NCI-H345 (cell line): ENCODE measurements around the gene SMDT1.
"Not testable (repeated sequence)": the region's sequence is repeated elsewhere in the genome, so short reads cannot be mapped to it uniquely, and the experiment has no call there.

Experiments
- DNase-seq: peaks from one replicate; lab custom pipeline; 2025; lab: John Stamatoyannopoulos, UW

The SMDT1 gene

DNA sequence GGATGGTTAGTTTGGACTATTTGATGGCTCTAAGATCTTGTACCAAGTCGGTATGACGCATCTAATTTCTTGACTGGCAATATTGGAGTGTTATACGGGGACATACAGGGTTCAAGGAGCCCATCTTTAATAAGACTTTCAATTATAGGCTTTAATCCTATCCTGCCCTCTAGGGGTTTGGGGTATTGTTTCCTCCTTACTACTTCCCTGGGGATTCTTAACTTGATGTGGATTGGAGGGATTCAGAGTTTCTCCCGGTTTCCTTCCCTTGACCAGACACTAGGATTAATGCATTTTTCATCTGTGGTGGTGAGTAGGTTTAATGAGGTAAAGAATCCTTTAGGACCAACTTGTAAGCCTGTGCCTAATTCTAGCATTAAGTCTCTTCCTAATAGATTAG lies 32.3 kb downstream of the SMDT1 start:
- no peak for DNase-seq

DNA sequence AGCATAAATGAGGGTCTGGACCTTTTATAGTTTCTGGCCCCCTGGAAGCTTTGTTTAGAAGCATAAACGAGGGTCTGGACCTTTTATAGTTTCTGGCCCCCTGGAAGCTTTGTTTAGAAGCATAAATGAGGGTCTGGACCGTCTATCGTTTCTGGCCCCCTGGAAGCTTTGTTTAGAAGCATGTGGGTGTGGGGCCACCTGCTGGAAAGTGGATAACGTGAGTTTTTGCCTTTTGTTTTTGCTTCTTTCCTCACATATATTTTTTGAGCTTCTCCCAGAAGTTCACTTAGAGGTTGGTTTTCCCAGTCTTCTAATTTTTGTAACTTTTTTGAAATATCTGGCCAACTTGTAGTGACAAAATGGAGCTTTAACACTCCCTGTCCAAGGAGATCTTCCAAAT lies 33.3 kb downstream of the SMDT1 start:
- DNase-seq: not testable (repeated sequence)

DNA sequence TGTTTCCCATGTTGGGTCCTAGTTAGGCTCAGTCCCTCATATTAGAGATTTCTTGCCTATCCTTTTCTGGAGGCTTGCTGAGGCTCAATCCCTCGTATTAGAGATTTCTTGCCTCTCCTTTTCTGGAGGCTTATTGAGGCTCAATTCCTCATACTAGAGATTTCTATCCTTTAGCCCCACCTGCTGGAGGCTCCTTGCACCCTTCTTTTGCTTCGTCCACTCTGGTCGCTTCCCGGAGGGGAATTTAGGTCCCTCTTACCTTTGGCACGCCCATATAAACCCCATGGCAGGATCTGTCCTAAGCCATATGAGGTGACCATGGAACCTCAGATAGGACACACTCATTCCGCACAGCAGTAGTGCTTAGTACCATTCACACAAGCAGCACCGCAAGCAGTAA lies 35.2 kb downstream of the SMDT1 start:
- no peak for DNase-seq

DNA sequence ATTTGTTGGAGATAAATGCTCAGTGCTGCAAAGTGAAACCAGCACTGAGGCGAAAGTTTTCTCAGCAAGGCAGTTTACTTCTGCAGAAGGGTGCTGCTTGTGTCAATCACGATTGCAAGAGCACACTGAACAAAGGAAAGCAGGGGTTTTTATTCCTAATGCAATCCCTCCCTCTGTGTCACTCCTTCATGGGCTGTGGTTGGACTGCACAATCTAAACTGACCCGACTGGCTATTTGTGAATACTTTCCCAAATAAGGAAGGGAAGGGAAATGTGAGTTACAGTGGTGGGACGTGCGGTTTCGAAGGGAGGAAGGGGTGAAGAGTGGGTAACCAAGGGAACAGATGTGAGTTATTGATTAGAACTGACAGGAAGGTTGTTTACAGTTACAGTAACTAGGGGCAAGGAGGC lies 35.9 kb downstream of the SMDT1 start:
- not testable (repeated sequence) for DNase-seq

DNA sequence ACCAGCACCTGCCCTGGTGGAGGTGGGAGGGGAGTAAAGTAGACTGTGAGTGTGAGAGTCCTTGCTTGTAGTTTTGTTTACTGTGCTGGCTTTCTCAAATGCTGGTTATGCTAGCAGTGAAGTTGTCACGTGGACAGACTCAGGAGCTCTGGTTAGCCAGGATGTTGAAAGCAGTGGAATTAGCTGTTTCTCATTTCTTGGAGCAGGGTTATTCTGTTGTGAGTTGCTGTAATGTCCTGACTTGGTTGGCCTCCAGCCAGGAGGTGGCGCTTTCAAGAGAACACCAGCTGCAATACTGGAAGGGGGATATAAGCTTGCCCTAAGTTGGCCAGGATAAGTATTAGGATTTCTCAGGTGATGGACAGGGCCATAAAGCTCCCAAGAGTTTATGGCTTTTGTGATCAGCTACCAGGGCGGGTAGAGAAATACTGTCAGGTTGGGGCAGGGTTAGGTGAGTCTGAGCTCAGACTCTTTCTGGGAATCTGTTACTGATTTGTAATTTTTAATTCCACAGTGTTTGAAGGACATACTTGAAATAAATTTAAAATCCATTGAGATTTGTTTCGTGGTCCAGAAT lies 37.4 kb downstream of the SMDT1 start:
- no peak for DNase-seq

DNA sequence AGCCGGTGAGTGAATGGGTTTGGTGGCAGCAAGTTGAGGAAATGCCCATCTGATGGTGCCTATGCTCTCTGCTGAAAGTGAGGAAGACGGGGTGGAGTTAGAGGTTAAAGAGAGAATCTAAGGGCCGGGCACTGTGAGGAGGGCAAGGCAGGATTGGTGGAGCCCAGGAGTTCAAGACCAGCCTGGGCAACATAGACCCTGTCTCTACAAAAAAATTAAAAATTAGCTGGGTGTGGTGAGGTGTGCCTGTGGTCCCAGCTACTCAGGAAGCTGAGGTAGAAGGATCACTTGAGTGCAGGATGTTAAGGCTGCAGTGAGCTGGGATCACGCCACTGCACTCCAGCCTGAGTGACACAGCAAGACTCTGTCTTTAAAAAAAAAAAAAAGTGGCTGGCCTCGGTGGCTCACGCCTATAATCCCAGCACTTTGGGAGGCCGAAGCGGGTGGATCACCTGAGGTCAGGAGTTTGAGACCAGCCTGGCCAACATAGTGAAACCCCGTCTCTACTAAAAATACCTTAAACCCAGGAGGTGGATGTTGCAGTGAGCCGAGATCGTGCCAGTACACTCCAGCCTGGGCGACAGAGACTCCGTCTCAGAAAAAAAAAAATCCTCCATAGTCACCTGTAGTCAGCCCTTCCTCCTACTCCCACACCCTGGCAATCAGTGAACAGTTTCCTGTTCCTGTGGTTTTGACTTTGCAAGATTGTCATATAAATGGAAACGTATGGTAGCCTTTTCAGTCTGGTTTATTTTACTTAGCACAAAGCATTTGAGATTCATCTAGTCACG lies 40.9 kb downstream of the SMDT1 start:
- DNase-seq: not testable (repeated sequence)

DNA sequence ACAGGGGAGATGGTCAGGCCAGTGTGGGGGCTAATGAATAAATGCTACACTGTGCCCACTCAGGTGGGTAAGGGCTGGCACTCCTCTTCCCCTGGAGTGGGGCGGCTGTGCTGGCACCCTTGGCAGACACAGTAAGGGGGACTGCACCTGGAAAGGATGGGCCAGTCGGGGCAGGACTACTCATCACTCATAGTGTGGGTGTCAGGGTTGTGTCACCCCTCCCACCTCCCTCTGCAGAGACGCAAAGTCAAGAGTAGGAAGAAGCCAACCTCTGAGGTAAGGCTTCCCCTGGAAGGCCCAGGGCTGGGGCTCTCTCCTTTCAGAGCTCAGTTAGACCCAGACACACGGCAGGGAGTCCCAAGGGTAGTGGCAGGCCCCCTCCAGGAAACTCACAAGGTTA lies 44.0 kb downstream of the SMDT1 start:
- DNase-seq: not testable (repeated sequence)

DNA sequence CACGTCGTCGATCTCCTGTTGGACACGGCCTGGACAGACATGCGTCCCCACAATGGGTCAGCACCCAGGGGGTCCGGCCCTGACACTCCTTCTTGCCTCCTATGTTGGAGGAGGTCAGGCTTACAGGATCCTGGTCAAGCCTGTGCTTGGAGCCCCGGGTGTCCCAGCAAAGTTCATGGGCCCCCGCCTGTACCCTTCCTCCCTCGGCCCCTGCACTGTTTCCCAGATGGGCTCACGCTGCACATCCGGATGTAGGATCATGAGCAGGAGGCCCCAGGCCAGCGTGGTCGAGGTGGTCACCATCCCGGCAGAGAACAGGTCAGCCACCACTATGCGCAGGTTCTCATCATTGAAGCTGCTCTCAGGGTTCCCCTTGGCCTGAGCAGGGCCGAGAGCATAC lies 48.1 kb downstream of the SMDT1 start:
- no peak for DNase-seq

DNA sequence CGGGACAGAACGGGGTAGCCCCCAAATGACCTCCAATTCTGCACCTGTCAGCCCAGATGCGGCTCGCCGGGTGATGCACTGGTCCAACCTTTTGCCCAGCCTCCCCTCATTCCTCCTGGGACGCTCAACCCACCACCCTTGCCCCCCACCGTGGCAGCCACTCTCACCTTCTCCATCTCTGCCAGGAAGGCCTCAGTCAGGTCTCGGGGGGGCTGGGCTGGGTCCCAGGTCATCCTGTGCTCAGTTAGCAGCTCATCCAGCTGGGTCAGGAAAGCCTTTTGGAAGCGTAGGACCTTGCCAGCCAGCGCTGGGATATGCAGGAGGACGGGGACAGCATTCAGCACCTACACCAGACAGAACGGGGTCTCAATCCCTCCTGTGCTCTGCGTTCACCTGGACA lies 48.5 kb downstream of the SMDT1 start:
- not testable (repeated sequence) for DNase-seq

DNA sequence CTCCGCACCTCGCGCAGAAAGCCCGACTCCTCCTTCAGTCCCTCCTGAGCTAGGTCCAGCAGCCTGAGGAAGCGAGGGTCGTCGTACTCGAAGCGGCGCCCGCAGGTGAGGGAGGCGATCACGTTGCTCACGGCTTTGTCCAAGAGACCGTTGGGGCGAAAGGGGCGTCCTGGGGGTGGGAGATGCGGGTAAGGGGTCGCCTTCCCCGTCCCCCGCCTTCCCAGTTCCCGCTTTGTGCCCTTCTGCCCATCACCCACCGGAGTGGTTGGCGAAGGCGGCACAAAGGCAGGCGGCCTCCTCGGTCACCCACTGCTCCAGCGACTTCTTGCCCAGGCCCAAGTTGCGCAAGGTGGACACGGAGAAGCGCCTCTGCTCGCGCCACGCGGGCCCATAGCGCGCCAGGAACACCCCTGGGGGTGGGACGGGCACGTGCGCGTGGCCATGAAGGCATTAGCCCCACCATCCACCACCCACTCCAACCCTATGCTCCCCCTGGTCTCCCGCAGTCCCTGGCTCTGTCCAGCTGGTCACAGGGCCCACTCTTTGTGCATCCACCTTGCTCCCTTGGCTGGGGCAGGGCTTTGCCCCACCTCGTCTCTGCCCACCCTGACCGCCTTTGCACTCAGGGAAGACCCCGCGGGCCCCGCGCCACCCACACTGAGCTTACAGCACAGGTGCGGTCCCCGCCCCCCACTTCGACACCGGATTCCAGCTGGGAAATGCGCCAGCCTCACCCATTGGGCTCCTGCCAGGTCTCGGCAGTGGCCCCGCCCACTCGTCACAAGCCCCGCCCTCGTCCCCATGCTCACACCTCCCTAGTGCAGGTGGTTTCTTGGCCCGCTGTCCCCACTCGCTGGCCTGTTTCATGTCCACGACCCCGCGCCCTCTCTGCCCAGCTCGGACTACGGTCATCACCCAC lies 49.5 kb downstream of the SMDT1 start:
- DNase-seq: peak; percentile 71

DNA sequence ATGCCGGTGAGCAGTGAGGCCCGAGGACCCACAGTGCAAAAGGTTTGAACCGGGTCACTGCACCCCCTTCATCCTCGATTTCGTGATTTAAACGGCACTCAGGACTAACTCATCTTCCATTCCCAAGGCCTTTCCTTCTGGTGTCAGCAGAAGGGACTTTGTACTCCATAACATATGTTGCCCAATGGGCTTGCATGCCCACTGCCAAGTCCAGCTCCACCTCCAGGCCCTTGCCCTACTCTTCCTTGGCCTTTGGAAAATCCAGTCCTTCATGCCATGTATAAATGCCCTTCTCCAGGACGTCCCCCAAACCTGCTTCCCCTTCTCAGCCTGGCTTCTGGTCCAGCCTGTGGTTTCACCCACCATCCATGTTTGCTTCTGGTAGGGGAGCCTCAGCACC lies 50.7 kb downstream of the SMDT1 start:
- not testable (repeated sequence) for DNase-seq

DNA sequence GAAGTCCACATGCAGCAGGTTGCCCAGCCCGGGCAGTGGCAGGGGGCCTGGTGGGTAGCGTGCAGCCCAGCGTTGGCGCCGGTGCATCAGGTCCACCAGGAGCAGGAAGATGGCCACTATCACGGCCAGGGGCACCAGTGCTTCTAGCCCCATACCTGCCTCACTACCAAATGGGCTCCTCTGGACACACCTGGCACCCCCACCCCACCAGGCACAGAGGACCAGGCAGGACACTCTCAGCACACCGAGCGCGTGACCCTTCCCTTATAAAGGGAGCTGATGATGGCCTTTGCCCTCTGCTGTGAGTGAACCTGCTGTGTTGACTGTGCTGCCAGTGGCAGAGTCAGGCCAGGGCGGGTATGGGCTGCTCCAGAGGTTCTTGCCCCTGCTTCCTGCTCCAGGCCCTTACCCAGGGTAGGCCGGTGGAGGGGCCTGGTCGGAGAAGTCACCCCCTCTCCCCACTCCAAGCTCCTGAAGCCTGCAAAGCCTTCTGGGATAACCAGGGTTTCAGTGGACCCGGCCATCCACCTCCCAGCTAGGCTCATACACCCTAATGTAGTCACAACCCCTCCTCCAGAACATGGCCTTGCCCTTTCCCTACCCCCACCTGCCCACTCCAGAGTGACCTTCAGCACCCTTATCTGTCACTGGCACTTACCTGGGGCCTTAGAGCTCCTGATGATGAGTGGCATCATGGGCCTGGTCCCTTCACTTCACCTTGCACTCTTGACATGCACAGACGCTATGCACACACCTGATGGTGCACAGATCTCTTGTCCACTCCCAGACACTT lies 51.3 kb downstream of the SMDT1 start, which contains the start of gene CYP2D6:
TSS of gene CYP2D6 (minus strand) at position 172 of the 793 bp plus-strand sequence. CDS start at position 153, 19 bp downstream.
- not testable (repeated sequence) for DNase-seq

DNA sequence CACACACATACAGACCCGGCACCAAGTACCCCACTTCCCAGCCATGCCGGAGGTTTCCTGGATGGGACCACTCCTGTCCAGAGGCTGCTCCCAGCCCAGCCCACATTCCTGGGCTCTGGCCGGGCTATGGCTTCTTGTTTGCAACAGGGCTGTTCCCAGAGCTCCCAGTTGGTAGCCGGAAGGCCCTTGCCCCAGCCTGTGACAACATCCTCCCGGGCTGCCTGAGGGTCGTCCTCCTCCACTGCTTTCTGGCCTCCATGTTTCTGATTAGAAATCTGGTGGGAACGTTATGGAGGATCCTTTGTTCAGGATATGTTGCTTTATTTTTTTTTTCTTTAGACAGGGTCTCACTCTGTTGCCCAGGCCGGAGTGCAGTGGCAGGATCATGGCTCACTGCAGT lies 52.1 kb downstream of the SMDT1 start:
- no peak for DNase-seq

DNA sequence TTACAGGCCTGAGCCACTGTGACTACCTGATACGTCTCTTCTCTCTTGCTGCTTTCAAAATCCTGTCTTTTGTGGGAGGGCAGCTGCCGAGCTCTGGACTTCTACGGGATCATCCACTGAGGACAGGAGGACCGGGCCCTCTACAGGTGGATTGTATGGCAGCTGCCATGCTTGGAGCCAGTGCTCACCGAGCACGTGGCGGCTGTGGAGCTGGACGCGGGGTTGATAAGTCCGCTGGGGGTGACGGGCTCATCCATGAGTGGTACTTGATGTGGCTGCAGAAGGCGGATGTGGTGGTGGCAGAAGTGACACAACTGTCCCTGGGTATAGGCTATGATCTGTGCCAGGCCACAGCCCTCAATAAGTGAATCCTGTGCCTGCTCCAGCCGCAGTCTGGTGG lies 53.0 kb downstream of the SMDT1 start:
- DNase-seq: no peak
